OCI-LY3 (cell line): ENCODE data around the gene PSENEN.

Experiments used
- H2AFZ ChIP-seq: fragments of 200-600, 300-600 bp; shearing (Covaris generic); 2 replicates; pipeline ENCODE4 v1.6.0; 2014; ENCODE audit warnings: antibody characterized with exemption, low read depth, low read length
- H3K27ac ChIP-seq: fragments of 200-600, 300-600 bp; sonication (generic); 2 replicates; pipeline ENCODE4 v1.5.1; 2014; ENCODE audit warnings: mild to moderate bottlenecking, low read length, moderate library complexity, mixed read lengths
- H3K27me3 ChIP-seq: fragments of 200-600, 300-600 bp; sonication (generic); 2 replicates; pipeline ENCODE4 v1.6.1; 2014; ENCODE audit warnings: low read depth, low read length, mixed read lengths
- H3K36me3 ChIP-seq: fragments of 200-600, 300-600 bp; sonication (generic); replicated peaks from 2 replicates; pipeline ENCODE3; 2014; ENCODE audit warnings: low read depth, low read length, mixed read lengths
- H3K4me1 ChIP-seq: fragments of 300-600, 200-600 bp; sonication (generic); 2 replicates; pipeline ENCODE4 v1.6.1; 2014; ENCODE audit warnings: low read length, mixed read lengths
- H3K4me2 ChIP-seq: fragments of 200-600, 300-600 bp; sonication (generic); 2 replicates; pipeline ENCODE4 v1.6.1; 2014; ENCODE audit warnings: low read length, mixed read lengths
- H3K4me3 ChIP-seq: fragments of 300-600, 200-600 bp; sonication (generic); 2 replicates; pipeline ENCODE4 v1.5.1; 2014; ENCODE audit warnings: antibody characterized with exemption, mild to moderate bottlenecking, low read length, moderate library complexity
- H3K79me2 ChIP-seq: fragments of 300-600, 200-600 bp; shearing (Covaris generic); 2 replicates; pipeline ENCODE4 v1.6.1; 2014; ENCODE audit warnings: mild to moderate bottlenecking, low read length, mixed read lengths
- H3K9ac ChIP-seq: fragments of 300-600, 200-600 bp; shearing (Covaris generic); 2 replicates; pipeline ENCODE4 v1.6.0; 2014; ENCODE audit warnings: mild to moderate bottlenecking, low read length, moderate library complexity
- H3K9me3 ChIP-seq: fragments of 200-600, 300-600 bp; shearing (Covaris generic); 2 replicates; pipeline ENCODE4 v1.6.1; 2014; ENCODE audit warnings: low read length, mixed read lengths; ENCODE audit not compliant: insufficient read depth
- H4K20me1 ChIP-seq: fragments of 200-600, 300-600 bp; sonication (generic); 2 replicates; pipeline ENCODE4 v1.6.1; 2016; ENCODE audit warnings: low read length, mixed read lengths; ENCODE audit not compliant: insufficient read depth
- EZH2phosphoT487 ChIP-seq: fragments of 200-600 bp; shearing (Covaris generic); IDR thresholded peaks from 2 replicates; pipeline ENCODE4 v1.6.1; 2018; ENCODE audit warnings: antibody characterized with exemption, mixed run types, low read depth
- TF ChIP-seq, protein P1 (sequence below): fragments of 200-600, 300-600 bp; sonication (generic); IDR thresholded peaks from 2 replicates; pipeline ENCODE4 v1.5.1; 2014; ENCODE audit warnings: antibody characterized with exemption, low read length, low read depth

The PSENEN gene

GRCh38 chr19:35754370-35755130 lies 9.1 kb downstream of the PSENEN start:
- Histone ChIP-seq H4K20me1 (peaks cover 3% of the 10 kb centered on the region; the same call in 1 of the 2 replicates), H3K4me2 (no peak overlapping the region), H2AFZ (no peak overlapping the region), H3K27ac (no peak overlapping the region), H3K9me3 (no peaks in the 10 kb centered on the region), H3K4me1 (peaks cover 13% of the 10 kb centered on the region), H3K27me3 (no peaks in the 10 kb centered on the region), H3K79me2 (peaks cover 14% of the 10 kb centered on the region), H3K9ac (no peak overlapping the region), H3K4me3 (no peak overlapping the region), H3K36me3 (peaks cover under 1% of the 10 kb centered on the region)
- TF ChIP-seq EZH2phosphoT487 = no peak
- TF ChIP-seq, protein P1, sequence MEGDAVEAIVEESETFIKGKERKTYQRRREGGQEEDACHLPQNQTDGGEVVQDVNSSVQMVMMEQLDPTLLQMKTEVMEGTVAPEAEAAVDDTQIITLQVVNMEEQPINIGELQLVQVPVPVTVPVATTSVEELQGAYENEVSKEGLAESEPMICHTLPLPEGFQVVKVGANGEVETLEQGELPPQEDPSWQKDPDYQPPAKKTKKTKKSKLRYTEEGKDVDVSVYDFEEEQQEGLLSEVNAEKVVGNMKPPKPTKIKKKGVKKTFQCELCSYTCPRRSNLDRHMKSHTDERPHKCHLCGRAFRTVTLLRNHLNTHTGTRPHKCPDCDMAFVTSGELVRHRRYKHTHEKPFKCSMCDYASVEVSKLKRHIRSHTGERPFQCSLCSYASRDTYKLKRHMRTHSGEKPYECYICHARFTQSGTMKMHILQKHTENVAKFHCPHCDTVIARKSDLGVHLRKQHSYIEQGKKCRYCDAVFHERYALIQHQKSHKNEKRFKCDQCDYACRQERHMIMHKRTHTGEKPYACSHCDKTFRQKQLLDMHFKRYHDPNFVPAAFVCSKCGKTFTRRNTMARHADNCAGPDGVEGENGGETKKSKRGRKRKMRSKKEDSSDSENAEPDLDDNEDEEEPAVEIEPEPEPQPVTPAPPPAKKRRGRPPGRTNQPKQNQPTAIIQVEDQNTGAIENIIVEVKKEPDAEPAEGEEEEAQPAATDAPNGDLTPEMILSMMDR = no peak

DNA sequence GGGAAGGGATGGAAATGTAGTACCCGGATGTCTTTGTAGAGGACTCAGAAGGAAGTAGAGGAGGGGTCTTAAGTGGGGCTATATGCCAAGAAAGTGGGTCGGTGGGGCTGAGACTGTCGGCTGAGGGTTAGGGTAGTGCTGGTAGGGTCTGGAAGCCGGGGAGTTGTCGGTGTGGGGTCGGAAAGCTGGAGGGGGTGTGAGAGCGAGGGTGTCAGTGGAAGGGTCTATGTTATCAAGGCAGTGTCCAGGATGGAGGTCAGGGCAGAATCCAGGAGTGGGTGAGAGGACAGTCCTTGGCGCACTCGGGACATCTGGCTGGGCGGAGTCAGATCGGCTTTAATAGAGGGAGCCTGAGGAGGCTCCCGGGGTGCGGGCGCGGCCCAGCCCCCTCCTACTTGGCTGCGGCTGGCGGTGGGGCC lies 9.7 kb downstream of the PSENEN start:
- Histone ChIP-seq H3K9ac (no peak overlapping the region), H2AFZ (no peak overlapping the region), H4K20me1 (peaks cover 3% of the 10 kb centered on the region), H3K27me3 (no peaks in the 10 kb centered on the region), H3K9me3 (no peaks in the 10 kb centered on the region), H3K79me2 (peaks cover 18% of the 10 kb centered on the region), H3K4me1 (peaks cover 13% of the 10 kb centered on the region), H3K27ac (no peak overlapping the region), H3K4me2 (no peak overlapping the region), H3K36me3 (peaks cover 5% of the 10 kb centered on the region), H3K4me3 (no peak overlapping the region)
- no peak for TF ChIP-seq EZH2phosphoT487
- TF ChIP-seq, protein P1 = no peak

DNA sequence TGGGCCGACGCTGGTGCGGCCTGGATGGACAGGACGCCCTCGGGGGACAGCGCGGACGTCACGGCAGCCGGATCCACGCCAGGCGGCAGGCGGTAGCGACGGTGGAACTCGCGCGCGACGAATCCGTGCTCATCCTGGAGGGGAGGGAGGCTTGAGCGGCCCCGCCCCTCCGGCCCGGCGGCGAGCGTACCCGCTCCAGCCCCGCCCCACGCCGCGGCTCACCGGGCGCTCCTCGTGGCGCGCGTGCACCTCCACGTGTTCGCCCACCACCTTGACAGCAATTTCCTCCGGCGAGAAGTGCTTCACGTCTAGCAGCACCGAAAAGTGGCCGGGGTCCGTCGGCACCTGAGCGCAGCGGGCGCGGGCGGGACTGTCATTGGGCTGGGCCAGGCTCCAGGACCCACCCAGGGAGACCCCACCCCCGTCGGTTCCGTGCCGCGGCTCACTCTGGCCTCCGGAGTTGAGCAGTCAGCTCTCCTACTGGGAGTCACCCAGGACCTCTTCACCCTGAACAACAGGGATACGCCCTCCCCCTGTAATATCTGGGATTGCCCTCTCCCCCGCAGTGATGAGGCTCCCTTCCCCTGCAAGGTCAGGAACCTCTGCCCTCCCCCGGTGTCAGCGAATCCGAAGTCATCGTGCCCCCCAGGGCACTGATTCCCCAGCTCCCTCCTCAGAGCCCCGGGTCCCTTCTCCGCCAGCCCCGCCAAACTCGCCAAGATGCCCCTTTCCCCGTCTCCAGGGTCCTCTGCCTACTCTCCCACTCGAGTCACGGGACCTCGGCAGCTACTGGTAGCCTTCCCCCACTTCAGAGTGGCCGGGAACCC lies 10.3 kb downstream of the PSENEN start:
- peaks cover 7% of the 10 kb centered on the region for H3K36me3 ChIP-seq
- H3K4me2 ChIP-seq = no peak overlapping the region
- no peak overlapping the region for H3K27ac ChIP-seq
- no peaks in the 10 kb centered on the region for H3K27me3 ChIP-seq
- peaks cover 13% of the 10 kb centered on the region for H3K4me1 ChIP-seq
- H3K9me3 ChIP-seq = no peaks in the 10 kb centered on the region
- no peak overlapping the region for H3K4me3 ChIP-seq
- H3K9ac ChIP-seq = no peak overlapping the region
- peaks cover 3% of the 10 kb centered on the region for H4K20me1 ChIP-seq
- TF ChIP-seq, protein P1 = no peak
- TF ChIP-seq EZH2phosphoT487 = no peak
- no peak overlapping the region for H2AFZ ChIP-seq
- peaks cover 18% of the 10 kb centered on the region for H3K79me2 ChIP-seq
